Endothelial cell of umbilical vein (primary cell): Measurements from ENCODE around the gene MARK3.

Experiments used
- CTCF ChIP-seq, 2 donors: IDR thresholded peaks; 1 replicate in 1 of 2; 2 replicates in 1 of 2; pipeline ENCODE4 v1.5.1; 2011; ENCODE audit warnings: low read length in 2 of 2, mild to moderate bottlenecking in 2 of 2, moderate library complexity in 2 of 2, control low read depth in 1 of 2, inconsistent platforms in 1 of 2, low read depth in 1 of 2; ENCODE audit not compliant: insufficient read depth in 1 of 2; ENCODE audit errors: extremely low read depth in 1 of 2
- EZH2 ChIP-seq: IDR thresholded peaks from 2 replicates; pipeline ENCODE4 v1.6.1; 2012; ENCODE audit warnings: borderline replicate concordance, low read depth, mild to moderate bottlenecking, moderate library complexity, low read length, inconsistent platforms; ENCODE audit not compliant: severe bottlenecking
- FOS ChIP-seq: IDR thresholded peaks from 2 replicates; pipeline ENCODE4 v1.6.1; 2011; ENCODE audit warnings: mild to moderate bottlenecking, low read length, moderate library complexity, borderline replicate concordance; ENCODE audit not compliant: insufficient read depth
- GATA2 ChIP-seq: IDR thresholded peaks from 2 replicates; pipeline ENCODE4 v1.7.0; 2011; ENCODE audit warnings: low read depth, mild to moderate bottlenecking, moderate library complexity, mixed read lengths, low read length; ENCODE audit not compliant: insufficient read length, insufficient read depth
- JUN ChIP-seq: IDR thresholded peaks from 2 replicates; pipeline ENCODE4 v1.6.1; 2011; ENCODE audit warnings: borderline replicate concordance, low read depth; ENCODE audit not compliant: insufficient read length, insufficient read depth
- MAX ChIP-seq: IDR thresholded peaks from 2 replicates; pipeline ENCODE4 v1.6.1; 2011; ENCODE audit not compliant: insufficient read depth, insufficient read length
- MYC ChIP-seq: IDR thresholded peaks from one replicate; pipeline ENCODE4 v1.6.1; 2011; ENCODE audit warnings: mild to moderate bottlenecking, low read depth, low read length
- POLR2A ChIP-seq: IDR thresholded peaks from 2 replicates; pipeline ENCODE4 v1.6.1; 2012; ENCODE audit warnings: low read depth, mild to moderate bottlenecking, control low read depth, low read length
- POLR2AphosphoS5 ChIP-seq: IDR thresholded peaks from 2 replicates; pipeline ENCODE4 v1.6.1; 2012; ENCODE audit warnings: low read depth, mild to moderate bottlenecking, control low read depth, low read length, moderate library complexity; ENCODE audit not compliant: insufficient read depth

- TF ChIP-seq CTCF (IDR thresholded peaks at IDR 0.05; ENCODE audit: extremely low read depth in 1 of 2, insufficient read depth in 1 of 2, low read depth in 1 of 2, low read length in 2 of 2) (no peak), POLR2A (no peak), EZH2 (no peak), GATA2 (no peak), MAX (no peak), POLR2AphosphoS5 (no peak), JUN (no peak), FOS (no peak), MYC (no peak)
Observed at GRCh38 chr14:103488071-103488470, 102.9 kb downstream of the MARK3 start.
